ENCODE data around the gene USP49. TPM values are rescaled to one million over a fixed set of nuclear protein-coding genes. Genes with fewer than 3 reads are reported as not detected.
"Not testable (repeated sequence)": the region's sequence is repeated elsewhere in the genome, so short reads cannot be mapped to it uniquely, and the experiment has no call there.

Gene USP49
- total and polyA plus RNA-seq, 2 of the 4 experiments (the other 2 are of a cell fraction) = 1.4 to 2.1 TPM

DNA sequence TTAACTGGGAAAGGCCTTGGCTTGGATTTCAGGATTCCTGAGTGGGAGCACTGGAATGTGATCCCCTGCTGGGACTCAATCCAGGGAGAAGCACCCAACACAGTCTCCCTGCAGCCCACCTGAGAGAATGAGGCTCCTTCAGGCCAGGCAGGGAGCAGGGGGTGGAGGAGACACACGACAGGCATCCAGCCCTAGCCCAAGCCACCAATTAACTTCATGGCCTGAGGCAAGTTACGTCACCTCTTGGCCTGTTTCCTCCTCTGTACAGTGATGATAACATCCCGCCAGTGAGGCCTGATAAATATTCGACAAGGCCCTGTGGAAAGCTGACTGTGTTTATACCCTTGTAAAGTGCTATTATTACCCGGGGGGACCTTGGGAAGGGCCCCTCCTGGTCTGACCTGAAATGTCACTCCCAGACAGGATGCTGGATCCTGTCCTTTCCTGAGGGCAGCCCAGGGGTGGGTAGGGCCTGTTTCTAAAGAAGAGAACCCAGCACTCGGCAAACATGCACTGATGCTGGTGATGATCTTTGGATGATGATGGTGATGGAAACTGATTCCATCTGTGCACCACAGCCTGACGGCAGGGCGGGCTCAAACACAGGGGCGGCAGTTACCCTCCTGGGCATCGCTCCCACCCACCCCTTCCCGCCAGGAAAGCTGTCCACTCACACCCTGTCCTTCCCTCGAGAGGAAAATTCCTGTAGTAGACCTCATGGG lies 127.9 kb downstream of the USP49 start:
- H2BK15ac ChIP-seq (ENCODE audit: low read depth, low read length) = no peak overlapping the region
- no peak overlapping the region for H2BK20ac ChIP-seq (ENCODE audit: low read depth, low read length)
- H2BK5ac ChIP-seq (ENCODE audit: low read depth, low read length, poor library complexity, severe bottlenecking) = no peak overlapping the region
- dilution Hi-C loops (cut with HindIII; ENCODE audit: low sequenced_read_pairs, unreplicated experiment) (no loop called here), intact Hi-C loops (cut with micrococcal nuclease) (loop anchor here (2.0 kb wide), 1 partner anchor 32 kb away; the partner anchor contains the start of gene TFEB), in situ Hi-C loops (cut with MboI; ENCODE audit: low sequenced_read_pairs) (no loop called here)
- 0 out of 2 replicates have a peak overlapping the region, but pooled peaks have one; percentile 20 for H2AK5ac ChIP-seq (ENCODE audit: low read depth, low read length)
- peak overlapping the region; percentile 1; the same call in 1 of the 2 replicates for H3K9ac ChIP-seq (ENCODE audit: low read depth, low read length)
- no peak overlapping the region for H3K18ac ChIP-seq (ENCODE audit: low read depth, low read length)
- ATAC-seq (ENCODE audit: low read depth) = peak; percentile 96
- H2AK9ac ChIP-seq (replicated peaks; ENCODE audit: low read depth, low read length, poor library complexity) = peak overlapping the region; percentile 80
- H3K4me2 ChIP-seq (ENCODE audit: low read depth, low read length) = no peak overlapping the region; the same call in 1 of the 2 replicates
- H3K27me3 ChIP-seq (ENCODE audit: control insufficient read depth, insufficient read depth, low read length) = no peaks in the 10 kb centered on the region
- ChIA-PET CTCF (no interaction called here), POLR2A (ENCODE audit: unreplicated experiment) (no interaction called here)
- H3K9me1 ChIP-seq (ENCODE audit: insufficient read depth, low read length) = no peaks in the 10 kb centered on the region; the same call in 1 of the 2 replicates
- H3K4me3 ChIP-seq (ENCODE audit: insufficient read depth, low read depth, low read length) = no peak overlapping the region
- no peaks in the 10 kb centered on the region for H3K79me1 ChIP-seq (ENCODE audit: low read depth in 1 of 2, low read length in 2 of 2)
- peak overlapping the region; percentile 46; the same call in 1 of the 2 replicates for H3K27ac ChIP-seq (ENCODE audit: insufficient read depth, low read length)
- no TSS peak for BruUV-seq (replicated peaks)
- peak overlapping the region in 1 of 2 experiments; percentile 85; a peak in 3 of 4 replicates for H4K8ac ChIP-seq (ENCODE audit: low read depth in 2 of 2, low read length in 2 of 2)
- peak overlapping the region; percentile 58 for H4K91ac ChIP-seq (ENCODE audit: insufficient read depth, low read depth, low read length)
- H3K4me1 ChIP-seq (ENCODE audit: control insufficient read depth, insufficient read depth, low read length) = peaks cover 5% of the 10 kb centered on the region; the same call in 1 of the 2 replicates
- no peaks in the 10 kb centered on the region for H3K9me3 ChIP-seq (ENCODE audit: control insufficient read depth, insufficient read depth, low read length)
- H3K14ac ChIP-seq (replicated peaks; ENCODE audit: low read depth, low read length) = no peak overlapping the region
- no peak overlapping the region for H3K56ac ChIP-seq (ENCODE audit: extremely low read depth, insufficient read depth, low read length)
- H2BK120ac ChIP-seq (ENCODE audit: low read depth, low read length) = peak overlapping the region; percentile 27
- WGBS, 2 experiments (ENCODE audit: extremely low coverage in 2 of 2, insufficient read length in 1 of 2) = 0% methylated on average over 1 of the region's 12 CpGs; no CpG with 5 or more reads in 1 of the 2 experiments
- DNase-seq = peak; percentile 87
- TF ChIP-seq RAD21 (IDR thresholded peaks at IDR 0.05; ENCODE audit: low read length) = no peak
- no peak for TF ChIP-seq RCOR1 (IDR thresholded peaks at IDR 0.05; ENCODE audit: insufficient replicate concordance, low read length)
- TF ChIP-seq BHLHE40 (IDR thresholded peaks at IDR 0.05; ENCODE audit: low read depth, low read length) = no peak
- TF ChIP-seq SMC3 (IDR thresholded peaks at IDR 0.05; ENCODE audit: low read depth, low read length) = no peak
- TF ChIP-seq CEBPB (IDR thresholded peaks at IDR 0.05; ENCODE audit: low read depth, low read length) = peak; percentile 83
- no peaks in the 10 kb centered on the region for H4K20me1 ChIP-seq (ENCODE audit: insufficient read depth, low read length)
- peaks cover 18% of the 10 kb centered on the region for H3K36me3 ChIP-seq (ENCODE audit: control insufficient read depth, insufficient read depth, low read length)
- H2AFZ ChIP-seq (replicated peaks; ENCODE audit: low read length, poor library complexity) = peak overlapping the region; percentile 85
- no peak overlapping the region for H3K23ac ChIP-seq (ENCODE audit: low read depth, low read length)
- H4K5ac ChIP-seq (ENCODE audit: low read depth, low read length) = no peak overlapping the region
- peak overlapping the region; percentile 46 for H3K4ac ChIP-seq (ENCODE audit: low read depth, low read length)

DNA sequence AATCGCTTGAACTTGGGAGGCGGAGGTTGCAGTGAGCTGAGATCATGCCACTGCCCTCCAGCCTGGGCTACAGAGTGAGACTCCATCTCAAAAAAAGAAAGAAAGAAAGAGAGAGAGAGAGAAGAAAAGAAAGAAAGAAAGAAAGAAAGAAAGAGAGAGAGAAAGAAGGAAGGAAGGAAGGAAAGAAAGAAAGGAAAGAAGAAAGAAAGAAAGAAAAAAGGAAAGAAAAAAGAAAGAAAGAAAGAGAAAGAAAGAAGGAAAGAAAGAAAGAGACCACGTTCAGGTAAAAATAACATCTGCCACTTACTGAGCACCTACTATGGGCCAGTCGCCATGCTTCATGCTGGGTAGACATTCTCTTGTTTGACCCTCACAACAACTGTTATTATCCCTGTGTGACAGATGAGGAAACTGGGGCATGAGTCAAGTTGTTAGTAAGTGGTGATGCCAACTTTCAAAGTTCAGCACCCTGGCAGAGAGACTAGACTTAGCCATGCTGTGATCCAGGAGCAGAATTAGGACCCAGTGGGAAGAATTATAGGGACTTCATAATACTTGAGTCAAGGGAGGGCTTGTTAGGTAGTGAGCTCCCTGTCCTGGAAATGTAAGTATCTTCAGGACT lies 129.0 kb downstream of the USP49 start:
- H3K4me3 ChIP-seq (ENCODE audit: insufficient read depth, low read depth, low read length); H2BK5ac ChIP-seq (ENCODE audit: low read depth, low read length, poor library complexity, severe bottlenecking); H3K56ac ChIP-seq (ENCODE audit: extremely low read depth, insufficient read depth, low read length); H2BK120ac ChIP-seq (ENCODE audit: low read depth, low read length); H4K5ac ChIP-seq (ENCODE audit: low read depth, low read length); H3K27ac ChIP-seq (ENCODE audit: insufficient read depth, low read length); H3K4me1 ChIP-seq (ENCODE audit: control insufficient read depth, insufficient read depth, low read length); dilution Hi-C loops (cut with HindIII; ENCODE audit: low sequenced_read_pairs, unreplicated experiment); H2AK5ac ChIP-seq (ENCODE audit: low read depth, low read length); H3K79me1 ChIP-seq (ENCODE audit: low read depth in 1 of 2, low read length in 2 of 2); H4K8ac ChIP-seq (ENCODE audit: low read depth in 2 of 2, low read length in 2 of 2); H3K14ac ChIP-seq (replicated peaks; ENCODE audit: low read depth, low read length); in situ Hi-C loops (cut with MboI; ENCODE audit: low sequenced_read_pairs); H2AK9ac ChIP-seq (replicated peaks; ENCODE audit: low read depth, low read length, poor library complexity); H3K18ac ChIP-seq (ENCODE audit: low read depth, low read length); H3K4me2 ChIP-seq (ENCODE audit: low read depth, low read length); H3K36me3 ChIP-seq (ENCODE audit: control insufficient read depth, insufficient read depth, low read length); POLR2A ChIA-PET (ENCODE audit: unreplicated experiment); H3K9ac ChIP-seq (ENCODE audit: low read depth, low read length); H3K9me3 ChIP-seq (ENCODE audit: control insufficient read depth, insufficient read depth, low read length); H4K91ac ChIP-seq (ENCODE audit: insufficient read depth, low read depth, low read length); H3K9me1 ChIP-seq (ENCODE audit: insufficient read depth, low read length); CTCF ChIA-PET; H2AFZ ChIP-seq (replicated peaks; ENCODE audit: low read length, poor library complexity); H3K27me3 ChIP-seq (ENCODE audit: control insufficient read depth, insufficient read depth, low read length); H2BK15ac ChIP-seq (ENCODE audit: low read depth, low read length); BruUV-seq (replicated peaks); H3K23ac ChIP-seq (ENCODE audit: low read depth, low read length); H3K4ac ChIP-seq (ENCODE audit: low read depth, low read length); H2BK20ac ChIP-seq (ENCODE audit: low read depth, low read length); DNase-seq; ATAC-seq (ENCODE audit: low read depth); H4K20me1 ChIP-seq (ENCODE audit: insufficient read depth, low read length): not testable (repeated sequence)
- intact Hi-C loops (cut with micrococcal nuclease) = loop anchor here (2.0 kb wide), 1 partner anchor 31 kb away; the partner anchor contains the start of gene TFEB
- no CpG with 5 or more reads among the region's 4 CpGs for WGBS, 2 experiments (ENCODE audit: extremely low coverage in 2 of 2, insufficient read length in 1 of 2)

Data from IMR-90 (cell line).